HepG2 (cell line): ENCODE results near the gene TDRD1. TPM values are rescaled to one million over a fixed set of nuclear protein-coding genes. Genes with fewer than 3 reads are reported as not detected.

Experiments used
- ATAC-seq: fragments of 200-7000 bp; cut with Tn5 transposase; 3 replicates; pipeline ENCODE4 v1.9.1; 2020; ENCODE audit warnings: mild to moderate bottlenecking, moderate library complexity
- BruUV-seq: library from RNA; stranded (reverse); fragments of 400-500 nt; replicated peaks from 2 replicates; lab custom pipeline; 2021; lab: Mats Ljungman, UMichigan
- CTCF ChIA-PET: fragments of 300-600 bp; formaldehyde crosslinking; extraction: SDS; loops from one replicate; lab custom pipeline; 2021; ENCODE audit warnings: low total read pairs, inconsistent platforms, low intra/inter-chr PET ratio; lab: Yijun Ruan, JAX
- POLR2A ChIA-PET: fragments of 350-600 bp; sonication (Branson Sonifier 250); formaldehyde crosslinking; loops from one replicate; lab custom pipeline; 2020; ENCODE audit warnings: antibody characterized with exemption, inconsistent platforms; lab: Yijun Ruan, JAX
- DNase-seq: peaks from one replicate; pipeline ENCODE4 v3.0.0-alpha.2; 2015; ENCODE audit warnings: low spot score
- FAIRE-seq: peaks from 3 replicates; lab custom pipeline; 2011; peaks lifted over from hg19 to GRCh38; lab: Jason Lieb, UNC
- H2AFZ ChIP-seq: one replicate; pipeline ENCODE4 v1.6.1; 2011; ENCODE audit warnings: low read length, inconsistent platforms
- H3K27ac ChIP-seq: fragments of 300-600 bp; 3 replicates; pipeline ENCODE4 v1.8.0; 2011; ENCODE audit warnings: mixed run types, mild to moderate bottlenecking, mixed read lengths, low read length, inconsistent platforms; ENCODE audit not compliant: insufficient read depth; ENCODE audit errors: extremely low read length
- H3K27me3 ChIP-seq, 2 experiments: fragments of 200-600 bp in 1 of 2; 2 replicates in 1 of 2; 3 replicates in 1 of 2; pipeline versions ENCODE4 v1.6.0 to v1.8.0; 2011; ENCODE audit warnings: low read length in 2 of 2, mild to moderate bottlenecking in 2 of 2, moderate library complexity in 2 of 2, inconsistent platforms in 1 of 2; ENCODE audit not compliant: insufficient read depth in 2 of 2, control insufficient read depth in 1 of 2
- H3K36me3 ChIP-seq, 2 experiments: fragments of 200-600 bp in 1 of 2; replicated peaks in 1 of 2; 2 replicates in 1 of 2; 3 replicates in 1 of 2; pipeline versions ENCODE4 v1.5.1 to v1.8.0; 2011; ENCODE audit warnings: low read length in 2 of 2, inconsistent platforms in 1 of 2; ENCODE audit not compliant: insufficient read depth in 2 of 2, control insufficient read depth in 1 of 2
- H3K4me1 ChIP-seq: 2 replicates; pipeline ENCODE4 v1.5.1; 2012; ENCODE audit warnings: low read length, inconsistent platforms; ENCODE audit not compliant: insufficient read depth
- H3K4me2 ChIP-seq: 2 replicates; pipeline ENCODE4 v1.6.0; 2011; ENCODE audit warnings: low read depth, low read length, inconsistent platforms
- H3K4me3 ChIP-seq, 3 experiments: fragments of 200-600 bp in 1 of 3; sonication (generic), shearing (Covaris generic) in 1 of 3; replicated peaks in 1 of 3; 2 replicates each; pipeline ENCODE4 v1.5.1; 2011 to 2016; ENCODE audit warnings: low read length in 3 of 3, inconsistent platforms in 2 of 3, low read depth in 2 of 3, mild to moderate bottlenecking in 2 of 3, control low read depth in 1 of 3, mixed read lengths in 1 of 3; ENCODE audit not compliant: insufficient read depth in 1 of 3
- H3K79me2 ChIP-seq: one replicate; pipeline ENCODE4 v1.6.1; 2011; ENCODE audit warnings: low read length, inconsistent platforms; ENCODE audit not compliant: insufficient read depth
- H3K9ac ChIP-seq: 2 replicates; pipeline ENCODE4 v1.6.0; 2011; ENCODE audit warnings: mild to moderate bottlenecking, low read depth, low read length, inconsistent platforms; ENCODE audit not compliant: insufficient read depth
- H3K9me3 ChIP-seq: 2 replicates; pipeline ENCODE4 v1.5.1; 2012; ENCODE audit warnings: mild to moderate bottlenecking, low read length
- H4K20me1 ChIP-seq: 2 replicates; pipeline ENCODE4 v1.6.0; 2011; ENCODE audit warnings: inconsistent platforms, mild to moderate bottlenecking, low read length, moderate library complexity; ENCODE audit not compliant: insufficient read depth
- EED ChIP-seq: sonication (generic); formaldehyde crosslinking; IDR thresholded peaks from 2 replicates; pipeline ENCODE4 v1.5.0; 2020; ENCODE audit warnings: mild to moderate bottlenecking, missing genetic modification reagents
- ERF ChIP-seq: IDR thresholded peaks from 2 replicates; pipeline ENCODE4 v1.6.1; 2018; ENCODE audit warnings: missing biosample characterization, missing genetic modification reagents
- HES4 ChIP-seq: sonication (generic); formaldehyde crosslinking; IDR thresholded peaks from 2 replicates; pipeline ENCODE4 v1.9.0; 2021; ENCODE audit warnings: mild to moderate bottlenecking, missing genetic modification reagents, borderline replicate concordance
- HOXD1 ChIP-seq: sonication (generic); formaldehyde crosslinking; IDR thresholded peaks from 2 replicates; pipeline ENCODE4 v1.5.0; 2020; ENCODE audit warnings: missing genetic modification reagents
- PRMT3 ChIP-seq: sonication (generic); formaldehyde crosslinking; IDR thresholded peaks from 2 replicates; pipeline ENCODE4 v1.8.1; 2022; ENCODE audit warnings: low read depth, mild to moderate bottlenecking, moderate library complexity, missing genetic modification reagents, borderline replicate concordance
- RBM22 ChIP-seq: fragments of 200-400 bp; formaldehyde crosslinking; optimal IDR thresholded peaks from 2 replicates; pipeline ENCODE3; 2017; ENCODE audit warnings: mild to moderate bottlenecking, low read length, moderate library complexity
- RFX5 ChIP-seq: IDR thresholded peaks from 2 replicates; pipeline ENCODE4 v1.6.1; 2011; ENCODE audit warnings: low read depth, low read length, improper control_type of control experiment
- SIN3B ChIP-seq: fragments of 150-350 bp; IDR thresholded peaks from 2 replicates; pipeline ENCODE4 v1.6.1; 2014; ENCODE audit warnings: low read length
- ZNF501 ChIP-seq: sonication (generic); formaldehyde crosslinking; IDR thresholded peaks from 2 replicates; pipeline ENCODE4 v1.5.1; 2020; ENCODE audit warnings: mild to moderate bottlenecking, moderate library complexity, missing genetic modification reagents
- ZNF746 ChIP-seq: sonication (generic); formaldehyde crosslinking; IDR thresholded peaks from 2 replicates; pipeline ENCODE4 v1.8.0; 2022; ENCODE audit warnings: mild to moderate bottlenecking, missing genetic modification reagents
- WGBS: methylation state at CpG from one replicate; pipeline ENCODE4 v1.1.6; 2017; ENCODE audit warnings: low lambda C conversion rate; 5-methylcytosine and 5-hydroxymethylcytosine counted together
- in situ Hi-C: cut with HindIII; loops from 2 replicates; pipeline ENCODE4 v1.10.0; 2017; ENCODE audit warnings: low pct_unique_long_range_greater_than_20kb; ENCODE audit not compliant: extremely low pct_ligation_motif_present
- intact Hi-C: fragments of 100-400 bp; cut with micrococcal nuclease; formaldehyde crosslinking; loops from one replicate; pipeline ENCODE4 v1.10.0; 2022; ENCODE audit not compliant: unreplicated experiment
- polyA plus RNA-seq, 8 experiments: library from polyadenylated mRNA; depleted of rRNA in 3 of 8; stranded (reverse) in 7 of 8; unstranded in 1 of 8; fragments of >200 nt; fragmentation: Illumina TruSeq in 4 of 8; extraction: Trizol in 4 of 8; gene quantifications; 2 replicates each; pipeline versions ENCODE4 v1.2.1 to v1.2.3, GENCODE V29; 2011 to 2016; ENCODE audit warnings: low read depth in 4 of 8, missing spikeins in 1 of 8, mixed read lengths in 1 of 8; ENCODE audit not compliant: insufficient read depth in 1 of 8
- total RNA-seq, 5 experiments: library from RNA; depleted of rRNA; stranded (reverse); fragments of >200 nt; fragmentation: Illumina TruSeq; extraction: Trizol; gene quantifications; 2 replicates each; pipeline ENCODE4 v1.2.3, GENCODE V29; 2016; ENCODE audit warnings: low read depth in 1 of 5
- TF ChIP-seq, protein P1 (sequence below): sonication (generic); formaldehyde crosslinking; IDR thresholded peaks from 2 replicates; pipeline ENCODE4 v1.4.0; 2020; ENCODE audit warnings: mild to moderate bottlenecking, missing genetic modification reagents
- TF ChIP-seq, protein P2 (sequence below): sonication (generic); formaldehyde crosslinking; IDR thresholded peaks from 2 replicates; pipeline ENCODE4 v1.4.0; 2020; ENCODE audit warnings: missing genetic modification reagents, borderline replicate concordance
- TF ChIP-seq, protein P3 (sequence below): fragments of 450-650 bp; IDR thresholded peaks from 2 replicates; pipeline ENCODE4 v1.6.1; 2017
- TF ChIP-seq, protein P4 (sequence below): sonication (generic); IDR thresholded peaks from 2 replicates; pipeline ENCODE4 v1.6.1; 2016; ENCODE audit warnings: low read depth, borderline replicate concordance

TDRD1 gene
- total and polyA plus RNA-seq, 2 of the 13 experiments (the other 11 are each of a cell fraction or from before 2014, with no cell fraction given) = not detected

DNA sequence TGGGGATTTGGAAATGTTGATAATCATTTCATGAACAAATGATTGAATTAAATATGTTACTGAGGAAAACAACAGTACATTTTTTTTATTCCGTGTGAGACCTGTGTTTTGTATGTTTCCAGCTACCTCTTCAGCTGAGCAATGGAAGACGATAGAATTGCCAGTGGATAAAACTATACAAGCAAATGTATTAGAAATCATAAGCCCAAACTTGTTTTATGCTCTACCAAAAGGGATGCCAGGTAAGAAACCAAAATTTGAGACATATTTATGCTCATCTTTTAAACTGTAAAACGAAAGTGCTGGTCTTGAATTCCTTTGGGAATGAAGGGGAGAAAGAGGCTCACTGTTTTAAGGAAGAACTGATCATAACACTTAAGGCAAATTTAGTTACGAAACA, 42.1 kb downstream of the TDRD1 start (continued):
- TF ChIP-seq, protein P1, sequence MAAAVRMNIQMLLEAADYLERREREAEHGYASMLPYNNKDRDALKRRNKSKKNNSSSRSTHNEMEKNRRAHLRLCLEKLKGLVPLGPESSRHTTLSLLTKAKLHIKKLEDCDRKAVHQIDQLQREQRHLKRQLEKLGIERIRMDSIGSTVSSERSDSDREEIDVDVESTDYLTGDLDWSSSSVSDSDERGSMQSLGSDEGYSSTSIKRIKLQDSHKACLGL (CRISPR knock-in tag) = no peak

DNA sequence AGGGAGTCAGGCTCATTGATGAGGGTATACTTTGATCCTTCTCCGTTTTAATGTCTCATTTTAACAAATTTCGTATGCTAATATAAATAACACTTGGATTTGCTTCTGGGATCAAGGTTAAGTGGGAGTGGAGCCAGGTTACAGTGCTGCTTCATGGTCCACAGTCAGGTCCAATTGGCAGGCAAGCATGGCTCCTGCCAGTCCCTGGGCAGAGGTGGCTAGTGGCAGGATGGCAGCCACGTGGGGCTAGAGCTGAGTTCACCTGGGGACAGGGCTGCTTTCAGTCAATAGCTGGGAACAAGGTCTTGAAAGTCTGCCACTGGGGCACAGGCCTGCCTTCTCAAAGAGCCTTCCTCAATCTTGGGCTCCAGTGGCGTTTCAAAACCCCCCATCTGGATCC, 43.9 kb downstream of the TDRD1 start:
- Histone ChIP-seq H2AFZ (no peak overlapping the region), H3K9me3 (no peaks in the 10 kb centered on the region), H3K36me3 (no peaks in the 10 kb centered on the region), H3K4me1 (no peaks in the 10 kb centered on the region), H3K27ac (no peak overlapping the region), H4K20me1 (no peaks in the 10 kb centered on the region), H3K4me3 (no peak overlapping the region), H3K4me2 (no peak overlapping the region), H3K9ac (no peak overlapping the region), H3K79me2 (no peaks in the 10 kb centered on the region), H3K27me3 (peaks cover 0 to 18% of the 10 kb centered on the region in 2 experiments; a peak in 2 of 5 replicates)
- no TSS peak for BruUV-seq
- FAIRE-seq (no peak), DNase-seq (no peak), ATAC-seq (no peak)
- CTCF ChIA-PET = no interaction called here
- TF ChIP-seq RBM22 (no peak), HES4 (no peak), EED (CRISPR knock-in tag) (no peak), SIN3B (no peak), ZNF746 (CRISPR knock-in tag) (no peak), PRMT3 (CRISPR knock-in tag) (no peak), ZNF501 (CRISPR knock-in tag) (no peak), ERF (CRISPR knock-in tag) (no peak), HOXD1 (CRISPR knock-in tag) (no peak), RFX5 (no peak)
- TF ChIP-seq, protein P2, sequence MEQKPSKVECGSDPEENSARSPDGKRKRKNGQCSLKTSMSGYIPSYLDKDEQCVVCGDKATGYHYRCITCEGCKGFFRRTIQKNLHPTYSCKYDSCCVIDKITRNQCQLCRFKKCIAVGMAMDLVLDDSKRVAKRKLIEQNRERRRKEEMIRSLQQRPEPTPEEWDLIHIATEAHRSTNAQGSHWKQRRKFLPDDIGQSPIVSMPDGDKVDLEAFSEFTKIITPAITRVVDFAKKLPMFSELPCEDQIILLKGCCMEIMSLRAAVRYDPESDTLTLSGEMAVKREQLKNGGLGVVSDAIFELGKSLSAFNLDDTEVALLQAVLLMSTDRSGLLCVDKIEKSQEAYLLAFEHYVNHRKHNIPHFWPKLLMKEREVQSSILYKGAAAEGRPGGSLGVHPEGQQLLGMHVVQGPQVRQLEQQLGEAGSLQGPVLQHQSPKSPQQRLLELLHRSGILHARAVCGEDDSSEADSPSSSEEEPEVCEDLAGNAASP (CRISPR knock-in tag) = no peak
- TF ChIP-seq, protein P3, sequence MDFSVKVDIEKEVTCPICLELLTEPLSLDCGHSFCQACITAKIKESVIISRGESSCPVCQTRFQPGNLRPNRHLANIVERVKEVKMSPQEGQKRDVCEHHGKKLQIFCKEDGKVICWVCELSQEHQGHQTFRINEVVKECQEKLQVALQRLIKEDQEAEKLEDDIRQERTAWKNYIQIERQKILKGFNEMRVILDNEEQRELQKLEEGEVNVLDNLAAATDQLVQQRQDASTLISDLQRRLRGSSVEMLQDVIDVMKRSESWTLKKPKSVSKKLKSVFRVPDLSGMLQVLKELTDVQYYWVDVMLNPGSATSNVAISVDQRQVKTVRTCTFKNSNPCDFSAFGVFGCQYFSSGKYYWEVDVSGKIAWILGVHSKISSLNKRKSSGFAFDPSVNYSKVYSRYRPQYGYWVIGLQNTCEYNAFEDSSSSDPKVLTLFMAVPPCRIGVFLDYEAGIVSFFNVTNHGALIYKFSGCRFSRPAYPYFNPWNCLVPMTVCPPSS = no peak
- TF ChIP-seq, protein P4, sequence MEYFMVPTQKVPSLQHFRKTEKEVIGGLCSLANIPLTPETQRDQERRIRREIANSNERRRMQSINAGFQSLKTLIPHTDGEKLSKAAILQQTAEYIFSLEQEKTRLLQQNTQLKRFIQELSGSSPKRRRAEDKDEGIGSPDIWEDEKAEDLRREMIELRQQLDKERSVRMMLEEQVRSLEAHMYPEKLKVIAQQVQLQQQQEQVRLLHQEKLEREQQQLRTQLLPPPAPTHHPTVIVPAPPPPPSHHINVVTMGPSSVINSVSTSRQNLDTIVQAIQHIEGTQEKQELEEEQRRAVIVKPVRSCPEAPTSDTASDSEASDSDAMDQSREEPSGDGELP = no peak
- 2% methylated on average over 4 of the region's 4 CpGs for WGBS
- intact Hi-C loops (no loop called here), in situ Hi-C loops (no loop called here)
- POLR2A ChIA-PET = no interaction called here
